HG03342 (cell line): Measurements from ENCODE around the gene FBRSL1.

Experiments used
- ATAC-seq: cut with Tn5 transposase; IDR thresholded peaks from one replicate; pipeline ENCODE4 v1.9.1; 2021; ENCODE audit warnings: mild to moderate bottlenecking, moderate library complexity; ENCODE audit not compliant: unreplicated experiment

The FBRSL1 gene

GRCh38 chr12:132508860-132509732, 19.1 kb downstream of the FBRSL1 start:
- ATAC-seq: no peak

GRCh38 chr12:132510111-132510724, 20.3 kb downstream of the FBRSL1 start:
- no peak for ATAC-seq

DNA sequence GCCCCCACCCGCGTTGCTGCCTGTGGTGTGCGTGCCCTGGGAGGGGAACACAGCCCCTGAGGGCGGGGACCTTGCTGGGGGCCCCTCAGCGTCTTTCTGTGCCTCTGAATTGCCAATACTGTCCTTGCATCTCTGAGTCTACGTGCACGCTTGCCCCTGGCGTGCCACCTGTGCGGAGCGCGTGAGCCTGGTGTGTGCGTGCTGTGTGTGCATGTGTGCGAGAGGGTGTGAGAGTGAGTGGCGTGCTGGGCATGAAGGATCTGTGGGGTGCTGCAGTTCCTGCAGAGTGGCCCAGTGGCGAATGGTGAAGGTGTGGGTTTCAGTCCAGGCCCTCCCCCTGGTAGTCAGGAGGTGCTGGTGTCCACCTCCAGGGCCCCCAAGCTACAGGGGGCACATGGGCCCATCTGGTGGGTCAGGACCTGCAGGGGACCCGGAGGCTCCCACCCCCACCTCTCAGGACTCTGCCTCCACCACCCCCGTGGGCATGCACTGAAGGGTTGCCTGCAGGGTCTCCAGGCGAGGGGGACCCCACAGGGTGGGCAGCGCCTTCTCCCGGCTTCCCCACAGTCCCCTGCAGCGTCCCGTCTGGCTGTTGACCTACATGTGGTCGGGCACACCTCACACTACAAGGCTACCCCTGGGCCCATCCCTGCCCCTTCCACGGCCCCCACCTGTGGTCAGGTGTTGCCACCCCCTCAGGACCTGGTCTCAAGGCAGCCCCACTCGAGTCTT, 21.0 kb downstream of the FBRSL1 start:
- ATAC-seq: no peak

DNA sequence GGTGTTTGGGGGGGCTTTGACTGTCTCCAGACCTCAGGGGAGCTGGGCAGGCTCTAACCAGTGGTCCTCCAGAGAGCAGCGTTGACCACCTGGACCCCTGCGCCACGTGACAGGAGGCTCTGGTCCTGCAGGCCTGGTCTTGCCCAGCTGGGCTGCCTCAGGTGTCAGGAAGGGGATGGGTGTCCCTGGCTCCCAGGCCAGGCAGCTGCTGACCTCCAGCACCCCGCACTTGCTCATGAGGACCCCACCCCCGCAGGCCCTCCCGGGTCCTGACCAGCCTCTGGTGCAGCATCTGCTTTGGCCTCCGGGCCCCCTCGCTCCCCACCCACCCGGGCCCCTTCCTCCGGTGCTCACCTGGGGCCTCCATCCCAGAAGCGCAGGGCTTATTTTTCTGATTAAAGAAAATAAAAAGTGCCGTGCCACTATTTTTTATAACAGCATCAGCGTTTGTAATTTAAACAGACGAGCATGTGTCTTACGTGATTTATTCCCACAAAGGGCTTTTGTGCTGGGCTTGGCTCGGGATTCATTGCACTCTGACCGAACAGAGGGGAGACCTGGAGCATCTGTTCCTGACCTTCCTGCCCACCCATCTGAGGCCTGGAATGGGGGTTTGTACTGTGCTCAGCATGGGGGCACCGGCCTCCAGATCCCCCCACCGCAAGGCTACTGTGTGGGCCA, 21.7 kb downstream of the FBRSL1 start:
- ATAC-seq: no peak

GRCh38 chr12:132512197-132513069, 22.5 kb downstream of the FBRSL1 start:
- no peak for ATAC-seq

GRCh38 chr12:132513070-132513398, 23.1 kb downstream of the FBRSL1 start:
- no peak for ATAC-seq

- no peak for ATAC-seq
Measured at GRCh38 chr12:132513458-132514135, 23.6 kb downstream of the FBRSL1 start.

DNA sequence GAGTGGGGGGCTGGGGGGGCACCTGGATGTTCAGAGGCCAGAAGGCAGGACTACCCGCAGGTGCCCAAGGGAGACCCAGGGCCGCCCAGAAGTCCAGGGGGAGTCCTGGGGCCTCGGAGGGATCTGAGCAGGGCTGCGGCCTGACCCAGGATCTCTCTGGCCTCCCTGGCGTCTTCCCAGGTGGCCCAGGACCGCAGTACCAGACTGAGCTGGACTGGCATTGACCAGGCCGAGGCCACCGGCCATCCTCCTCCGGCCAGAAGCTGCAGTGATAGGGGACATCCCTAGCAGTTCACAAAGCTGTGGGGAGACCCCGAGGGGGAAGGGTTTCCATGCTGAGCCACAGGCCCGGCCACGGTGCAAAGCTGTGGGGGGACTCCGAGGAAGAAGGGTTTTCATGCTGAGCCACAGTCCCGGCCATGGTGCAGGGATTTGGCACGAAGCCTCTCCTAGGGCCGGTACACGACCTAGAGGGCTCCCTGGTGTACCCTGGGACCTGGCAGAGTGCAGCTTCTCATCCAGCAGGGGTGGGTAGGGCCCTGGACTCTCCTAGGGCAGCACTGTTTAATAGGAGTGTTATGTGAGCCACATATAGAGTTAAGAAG, 24.4 kb downstream of the FBRSL1 start:
- ATAC-seq: no peak

DNA sequence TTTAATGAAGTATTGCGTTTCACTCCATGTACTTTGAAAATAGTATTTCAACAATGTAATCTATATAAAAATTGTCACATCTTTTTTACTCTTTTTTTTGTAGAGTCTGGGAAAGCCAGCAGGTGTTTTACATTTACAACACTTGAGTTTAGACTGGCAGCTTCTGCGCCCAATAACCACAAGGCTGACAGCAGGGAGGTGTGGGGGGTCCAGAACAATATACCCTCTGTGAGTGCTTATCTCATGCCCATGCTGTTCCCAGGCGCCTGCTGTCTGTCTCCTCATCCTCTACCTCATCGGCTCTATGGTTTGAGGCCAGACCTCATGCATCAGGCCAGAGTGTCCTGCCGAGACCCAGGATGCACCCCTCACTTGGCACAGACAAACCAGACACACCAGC, 24.9 kb downstream of the FBRSL1 start:
- no peak for ATAC-seq

DNA sequence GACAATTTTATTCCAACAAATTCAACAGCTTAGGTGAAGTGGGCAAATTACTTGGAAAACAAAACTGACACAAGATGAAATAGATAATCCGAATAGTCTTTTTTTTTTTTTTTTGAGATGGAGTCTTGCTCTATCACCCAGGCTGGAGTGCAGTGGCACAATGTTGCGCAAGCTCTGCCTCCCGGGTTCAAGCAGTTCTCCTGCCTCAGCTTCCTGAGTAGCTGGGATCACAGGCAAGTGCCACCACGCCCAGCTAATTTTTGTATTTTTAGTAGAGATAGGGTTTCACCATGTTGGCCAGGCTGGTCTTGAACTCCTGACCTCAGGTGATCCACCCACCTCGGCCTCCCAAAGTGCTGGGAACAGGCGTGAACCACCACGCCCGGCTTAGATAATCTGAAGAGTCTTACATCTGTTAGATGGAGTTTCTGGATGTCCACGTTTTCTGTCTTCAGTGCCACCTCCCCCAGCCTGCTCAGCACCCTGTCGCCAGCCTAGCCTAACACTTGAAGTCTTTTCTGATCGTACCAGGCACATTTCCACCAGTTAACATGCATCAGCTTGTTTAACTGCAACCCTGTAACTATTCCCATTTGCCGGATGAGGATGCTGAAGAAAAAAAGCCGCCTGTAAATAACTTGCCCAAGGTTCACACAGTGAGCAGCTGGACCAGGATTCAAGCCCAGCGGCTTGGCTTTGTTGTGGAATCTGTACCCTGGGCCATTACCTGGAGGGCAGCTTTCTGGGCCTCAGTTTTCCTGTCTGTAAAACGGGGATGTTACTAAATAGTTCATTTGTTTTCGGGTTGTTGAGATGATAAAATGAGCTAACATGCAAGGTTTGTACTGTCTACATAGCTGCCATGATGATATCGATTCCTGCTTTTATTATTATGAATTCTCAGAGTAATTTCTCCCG, 26.4 kb downstream of the FBRSL1 start:
- no peak for ATAC-seq

DNA sequence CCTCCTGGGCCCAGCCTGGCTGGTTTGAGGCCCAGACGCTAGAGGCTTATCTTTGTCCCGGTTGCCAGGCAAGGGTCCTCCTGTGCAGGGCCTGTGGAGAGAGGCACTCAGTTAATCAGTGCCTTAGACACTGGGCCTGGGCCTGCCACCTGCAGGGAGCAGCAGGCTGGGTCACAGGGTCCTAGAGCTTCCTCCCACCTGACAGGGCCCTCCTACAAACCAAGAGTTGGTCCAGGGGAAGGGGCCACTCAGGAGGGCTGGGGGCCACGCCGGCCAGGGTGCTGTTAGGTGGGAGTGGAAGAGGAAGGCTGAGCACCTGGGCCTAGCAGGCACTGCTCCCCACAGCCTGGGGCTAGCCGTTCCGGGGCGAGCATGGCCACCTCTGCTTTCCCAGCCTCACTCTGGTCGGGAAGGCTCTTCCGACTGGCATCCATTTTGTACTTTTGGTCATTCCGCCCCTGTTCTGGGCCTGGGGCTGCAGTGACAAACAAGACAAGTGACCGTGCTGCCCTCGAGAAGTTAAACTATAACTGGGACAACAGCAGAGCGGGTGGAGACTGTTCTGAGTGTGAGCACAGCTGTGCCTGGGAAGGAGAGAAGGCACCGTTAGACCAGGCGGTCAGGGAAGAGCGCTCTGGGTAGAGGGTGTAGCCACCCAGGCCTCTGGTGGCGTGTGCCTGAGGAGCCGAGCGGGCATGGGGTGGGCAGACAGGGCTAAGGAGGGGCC, 27.2 kb downstream of the FBRSL1 start:
- no peak for ATAC-seq

GRCh38 chr12:132517740-132518100, 27.8 kb downstream of the FBRSL1 start:
- ATAC-seq: no peak

GRCh38 chr12:132518354-132518992, 28.5 kb downstream of the FBRSL1 start:
- no peak for ATAC-seq

GRCh38 chr12:132520421-132521199, 30.7 kb downstream of the FBRSL1 start:
- no peak for ATAC-seq

GRCh38 chr12:132521200-132521580, 31.2 kb downstream of the FBRSL1 start:
- ATAC-seq: no peak

DNA sequence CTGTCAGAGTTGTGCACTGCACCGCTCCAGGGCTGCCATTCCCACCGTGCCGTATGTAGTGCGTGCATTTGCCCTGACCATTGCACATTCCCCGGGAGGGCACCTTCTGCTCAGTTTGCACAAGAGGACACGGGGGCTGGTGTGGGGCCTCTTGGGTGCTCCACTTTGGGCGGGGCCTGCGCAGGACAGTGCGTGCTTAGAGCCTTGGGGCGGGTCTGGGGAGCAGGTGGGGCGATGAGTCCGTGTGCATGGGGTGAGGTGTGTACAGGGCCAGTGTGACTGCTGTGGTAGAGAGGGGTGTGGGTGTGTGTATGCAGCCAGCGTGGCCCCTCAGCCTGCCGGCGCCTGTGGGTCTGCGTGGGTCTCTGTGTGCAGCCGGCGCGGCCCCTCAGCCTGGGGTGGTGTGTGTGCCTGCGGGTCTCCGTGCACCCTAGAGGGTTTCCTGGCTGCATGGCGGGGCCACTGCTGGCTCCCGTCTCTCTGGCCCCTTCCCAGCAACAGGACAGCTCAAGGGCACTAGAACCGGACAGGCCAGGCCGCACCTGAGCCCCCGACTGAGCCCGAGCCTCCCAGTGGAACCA, 31.9 kb downstream of the FBRSL1 start:
- no peak for ATAC-seq
